Kidney (tissue), 14 donors: ENCODE results near the gene PAX5. TPM values are rescaled to one million over a fixed set of nuclear protein-coding genes. Genes with fewer than 3 reads are reported as not detected.
"Not testable (repeated sequence)": the region's sequence is repeated elsewhere in the genome, so short reads cannot be mapped to it uniquely, and the experiment has no call there.

Experiments
- DNase-seq, 5 donors: peaks; one replicate each; pipeline ENCODE4 v3.0.0-alpha.2; 2013 to 2020
- FAIRE-seq: peaks from 2 replicates; lab custom pipeline; 2012; peaks lifted over from hg19 to GRCh38; lab: Jason Lieb, UNC
- H3K27ac ChIP-seq, 2 donors: one replicate each; pipeline ENCODE4 v1.7.0; 2013; ENCODE audit warnings: low read depth in 2 of 2, low read length in 2 of 2, inconsistent platforms in 1 of 2
- H3K27me3 ChIP-seq: one replicate; pipeline ENCODE4 v1.7.1; 2013; ENCODE audit warnings: low read length, inconsistent platforms; ENCODE audit not compliant: control insufficient read depth, insufficient read depth
- H3K36me3 ChIP-seq, 3 donors: one replicate each; pipeline versions ENCODE4 v1.7.0 to v1.7.1; 2013; ENCODE audit warnings: low read length in 3 of 3, control low read depth in 1 of 3, inconsistent platforms in 1 of 3; ENCODE audit not compliant: insufficient read depth in 3 of 3, control insufficient read depth in 2 of 3
- H3K4me1 ChIP-seq, 3 donors: one replicate each; pipeline versions ENCODE4 v1.7.0 to v1.7.1; 2013; ENCODE audit warnings: low read length in 3 of 3, inconsistent platforms in 1 of 3, low read depth in 1 of 3; ENCODE audit not compliant: control insufficient read depth in 2 of 3, insufficient read depth in 2 of 3
- H3K4me3 ChIP-seq, 3 donors: one replicate each; pipeline versions ENCODE4 v1.7.0 to v1.8.1; 2013; ENCODE audit warnings: low read length in 3 of 3, control low read depth in 1 of 3, inconsistent platforms in 1 of 3
- H3K9ac ChIP-seq, 3 donors: one replicate each; pipeline versions ENCODE4 v1.7.0 to v1.7.1; 2013; ENCODE audit warnings: low read length in 3 of 3, control low read depth in 1 of 3, inconsistent platforms in 1 of 3
- H3K9me3 ChIP-seq, 3 donors: one replicate each; pipeline versions ENCODE4 v1.7.0 to v1.7.1; 2013; ENCODE audit warnings: low read length in 3 of 3, control low read depth in 1 of 3, inconsistent platforms in 1 of 3; ENCODE audit not compliant: control insufficient read depth in 2 of 3, insufficient read depth in 1 of 3
- intact Hi-C: fragments of 100-400 bp; cut with DNase I; formaldehyde crosslinking; loops from one replicate; pipeline ENCODE4 v1.11.1; 2022
- polyA plus RNA-seq: library from polyadenylated mRNA; stranded (reverse); fragments of 350-450 nt; fragmentation: Illumina TruSeq; extraction: RNeasy Lipid Tissue Mini Kit (QIAGEN cat#74804); gene quantifications from one replicate; pipeline ENCODE4 v1.2.3, GENCODE V29; 2014; ENCODE audit warnings: low read depth, low replicate concordance; ENCODE audit not compliant: insufficient read depth
- total RNA-seq: library from RNA; stranded (reverse); fragmentation: NEBNext Ultra II Directional; extraction: Animal tissue kit (Norgen Biotek cat#: 25700); gene quantifications from one replicate; pipeline ENCODE4 v1.2.1, GENCODE V29; 2021
- TF ChIP-seq, protein P1 (sequence below): IDR thresholded peaks from 3 replicates; pipeline ENCODE4 v1.5.1; 2012; ENCODE audit warnings: mild to moderate bottlenecking, moderate library complexity, borderline replicate concordance; ENCODE audit not compliant: insufficient read depth; ENCODE audit errors: extremely low read depth
- donor health status: control.
- donor health status: control.
- donor health status: control.
- donor health status: control.
- donor health status: control.
- donor health status: DM: yes; HTN: yes; CAD: no.
- donor health status: Normal renal cell carcinoma (clear cell type).

PAX5 gene
- total and polyA plus RNA-seq, 2 donors from 2014 or later = 2.7 TPM; not detected in 1

DNA sequence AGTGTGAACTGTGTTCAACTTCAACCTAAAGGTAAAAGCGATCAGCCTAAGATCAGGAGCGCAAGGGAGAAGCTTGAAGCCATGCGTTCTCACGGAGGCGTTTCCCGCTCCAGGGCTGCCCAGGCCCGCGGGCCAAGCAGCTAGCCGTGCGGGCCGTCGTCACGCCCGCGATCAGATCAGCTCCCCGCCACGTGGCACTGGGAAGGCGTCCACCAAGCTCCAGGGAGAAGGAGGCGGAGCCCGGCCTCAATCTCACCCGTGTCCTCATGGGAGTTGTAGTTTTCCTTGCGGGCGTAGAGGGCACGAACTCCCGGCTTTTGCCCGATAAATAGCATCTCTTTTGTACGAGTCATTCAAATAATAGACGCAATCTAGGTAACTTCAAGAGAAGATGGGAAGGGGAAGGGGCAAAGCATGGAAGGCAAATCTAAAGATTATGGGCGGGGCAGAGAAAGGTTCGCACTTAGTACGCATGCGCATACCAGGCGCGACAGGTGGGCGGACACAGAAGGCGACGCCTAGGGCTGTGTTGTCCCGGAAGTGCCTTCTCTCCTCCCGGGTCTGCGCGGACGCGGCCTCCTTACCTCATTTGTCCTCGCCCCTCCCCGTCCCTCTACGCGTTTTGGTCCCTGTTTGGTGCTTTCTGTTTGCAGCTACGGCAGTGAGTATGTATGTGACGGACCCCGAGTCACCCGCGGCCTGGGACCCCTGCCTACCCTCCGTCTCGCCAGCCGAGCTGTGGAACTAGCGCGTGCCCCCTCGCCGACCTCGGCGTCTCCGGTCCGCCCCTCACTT lies 45.5 kb upstream of the PAX5 start:
- no peaks in the 10 kb centered on the region for H3K27me3 ChIP-seq
- H3K9me3 ChIP-seq = no peaks in the 10 kb centered on the region
- peaks cover 0 to 2% (median 0%) of the 10 kb centered on the region in 3 donors for H3K4me1 ChIP-seq
- DNase-seq (peak; percentile 93 to 98 (median 97)), FAIRE-seq (no peak)
- H3K4me3 ChIP-seq = peak overlapping the region; percentile 88 to 98 (median 94)
- H3K9ac ChIP-seq = peak overlapping the region; percentile 72 to 96 (median 87)
- intact Hi-C loops = no loop called here
- TF ChIP-seq, protein P1, sequence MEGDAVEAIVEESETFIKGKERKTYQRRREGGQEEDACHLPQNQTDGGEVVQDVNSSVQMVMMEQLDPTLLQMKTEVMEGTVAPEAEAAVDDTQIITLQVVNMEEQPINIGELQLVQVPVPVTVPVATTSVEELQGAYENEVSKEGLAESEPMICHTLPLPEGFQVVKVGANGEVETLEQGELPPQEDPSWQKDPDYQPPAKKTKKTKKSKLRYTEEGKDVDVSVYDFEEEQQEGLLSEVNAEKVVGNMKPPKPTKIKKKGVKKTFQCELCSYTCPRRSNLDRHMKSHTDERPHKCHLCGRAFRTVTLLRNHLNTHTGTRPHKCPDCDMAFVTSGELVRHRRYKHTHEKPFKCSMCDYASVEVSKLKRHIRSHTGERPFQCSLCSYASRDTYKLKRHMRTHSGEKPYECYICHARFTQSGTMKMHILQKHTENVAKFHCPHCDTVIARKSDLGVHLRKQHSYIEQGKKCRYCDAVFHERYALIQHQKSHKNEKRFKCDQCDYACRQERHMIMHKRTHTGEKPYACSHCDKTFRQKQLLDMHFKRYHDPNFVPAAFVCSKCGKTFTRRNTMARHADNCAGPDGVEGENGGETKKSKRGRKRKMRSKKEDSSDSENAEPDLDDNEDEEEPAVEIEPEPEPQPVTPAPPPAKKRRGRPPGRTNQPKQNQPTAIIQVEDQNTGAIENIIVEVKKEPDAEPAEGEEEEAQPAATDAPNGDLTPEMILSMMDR = no peak
- peak overlapping the region; percentile 82 to 85 for H3K27ac ChIP-seq
- no peaks in the 10 kb centered on the region for H3K36me3 ChIP-seq

DNA sequence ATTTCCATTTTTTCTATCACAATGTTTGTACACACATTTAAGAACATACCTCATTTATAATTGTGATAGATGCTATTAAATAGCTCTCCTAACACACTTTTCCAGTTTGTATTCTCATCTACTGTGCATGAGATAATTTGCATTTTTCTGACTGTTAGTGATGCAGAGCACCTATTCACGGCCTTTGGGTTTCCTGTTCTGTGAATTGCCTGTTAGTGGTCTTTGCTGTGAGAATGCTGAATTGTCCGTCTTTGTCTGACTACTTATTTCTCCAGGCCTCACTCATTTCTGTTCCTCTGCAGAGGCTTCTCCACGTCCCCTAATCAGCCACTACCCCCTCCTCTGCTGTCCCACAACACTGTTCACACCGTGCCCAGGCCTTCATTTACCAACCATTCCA lies 40.7 kb upstream of the PAX5 start:
- H3K9me3 ChIP-seq, H3K27ac ChIP-seq, FAIRE-seq, intact Hi-C loops, DNase-seq, H3K36me3 ChIP-seq, H3K9ac ChIP-seq, H3K27me3 ChIP-seq, H3K4me1 ChIP-seq, H3K4me3 ChIP-seq: not testable (repeated sequence)

DNA sequence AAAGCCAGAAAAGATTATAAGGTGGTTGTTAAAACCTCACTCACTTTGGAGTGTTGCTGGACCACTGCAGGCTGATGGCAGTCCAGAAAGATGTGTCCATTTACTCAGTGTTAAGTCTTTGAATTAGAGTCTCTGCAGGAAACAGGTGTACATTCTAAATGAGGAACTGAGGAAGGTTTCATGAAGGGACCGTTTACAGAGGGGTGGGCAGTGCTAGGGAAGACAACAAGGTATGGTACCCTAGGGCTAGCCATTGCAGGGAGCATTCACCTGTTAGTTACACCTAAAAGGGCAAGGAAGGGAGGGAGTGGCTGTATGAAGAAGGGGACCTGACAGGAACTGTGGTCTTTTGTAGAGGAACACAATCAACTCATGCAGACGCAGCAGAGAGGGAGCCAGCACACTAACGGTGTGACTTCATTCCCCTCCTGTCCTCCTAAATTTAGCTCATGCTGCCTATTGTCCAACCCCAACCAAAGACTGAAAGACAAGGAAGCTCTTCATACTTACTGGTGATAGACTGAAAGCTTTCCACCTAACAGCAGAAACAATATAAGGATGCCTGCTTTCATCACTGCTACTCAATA lies 32.2 kb upstream of the PAX5 start:
- intact Hi-C loops = no loop called here
- H3K27ac ChIP-seq = no peak overlapping the region
- H3K36me3 ChIP-seq = no peaks in the 10 kb centered on the region
- FAIRE-seq (no peak), DNase-seq (no peak)
- TF ChIP-seq, protein P1 = no peak
- no peaks in the 10 kb centered on the region for H3K9me3 ChIP-seq
- no peak overlapping the region for H3K9ac ChIP-seq
- H3K4me1 ChIP-seq = no peaks in the 10 kb centered on the region
- H3K4me3 ChIP-seq = no peak overlapping the region
- no peaks in the 10 kb centered on the region for H3K27me3 ChIP-seq

DNA sequence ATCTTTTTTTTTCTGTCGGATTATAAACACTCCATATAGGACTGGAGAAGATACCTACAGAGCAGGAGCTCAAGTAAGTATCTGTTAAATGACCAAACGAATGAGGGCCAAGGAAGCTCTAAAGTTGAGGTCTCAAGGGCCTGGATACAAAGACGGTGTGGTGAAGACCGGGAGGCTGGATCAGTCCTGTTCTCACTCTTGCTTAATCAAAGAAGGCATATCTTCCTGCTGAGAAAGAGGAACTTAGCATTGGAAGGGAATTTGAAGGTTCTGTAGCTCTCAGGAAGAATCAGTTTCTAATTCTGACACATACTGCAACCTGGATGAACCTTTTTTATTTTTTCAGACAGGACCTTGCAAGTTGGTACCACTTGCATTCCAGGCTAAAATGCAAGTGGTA lies 28.3 kb upstream of the PAX5 start:
- peaks cover 6% of the 10 kb centered on the region for H3K27me3 ChIP-seq
- H3K27ac ChIP-seq = no peak overlapping the region
- H3K9ac ChIP-seq = no peak overlapping the region
- TF ChIP-seq, protein P1 = no peak
- DNase-seq (no peak), FAIRE-seq (no peak)
- H3K9me3 ChIP-seq = no peaks in the 10 kb centered on the region
- no peaks in the 10 kb centered on the region for H3K36me3 ChIP-seq
- intact Hi-C loops = no loop called here
- no peaks in the 10 kb centered on the region for H3K4me1 ChIP-seq
- no peak overlapping the region for H3K4me3 ChIP-seq
